Sigmoid colon (tissue), 4 donors: ENCODE measurements around the gene ECE1.

Source experiments
- EP300 ChIP-seq, 4 donors: sonication (generic); formaldehyde crosslinking; IDR thresholded peaks; one replicate each; pipeline ENCODE4 v1.6.1; 2017; ENCODE audit warnings: antibody characterized with exemption in 4 of 4
- POLR2A ChIP-seq, 2 donors: fragments of 450-650 bp; IDR thresholded peaks; one replicate each; pipeline ENCODE4 v1.6.1; 2016; ENCODE audit warnings: antibody characterized with exemption in 2 of 2, mild to moderate bottlenecking in 2 of 2, moderate library complexity in 2 of 2
- POLR2AphosphoS5 ChIP-seq, 4 donors: sonication (generic); formaldehyde crosslinking; IDR thresholded peaks; one replicate each; pipeline ENCODE4 v1.6.1; 2017; ENCODE audit warnings: antibody characterized with exemption in 4 of 4
- TF ChIP-seq, protein P1 (sequence below), 4 experiments: fragments of 450-650 bp in 3 of 4; fragments of 200-600 bp in 1 of 4; IDR thresholded peaks; one replicate each; pipeline ENCODE4 v1.5.1; 2016 to 2019; ENCODE audit warnings: antibody characterized with exemption in 4 of 4, mild to moderate bottlenecking in 3 of 4, moderate library complexity in 2 of 4

DNA sequence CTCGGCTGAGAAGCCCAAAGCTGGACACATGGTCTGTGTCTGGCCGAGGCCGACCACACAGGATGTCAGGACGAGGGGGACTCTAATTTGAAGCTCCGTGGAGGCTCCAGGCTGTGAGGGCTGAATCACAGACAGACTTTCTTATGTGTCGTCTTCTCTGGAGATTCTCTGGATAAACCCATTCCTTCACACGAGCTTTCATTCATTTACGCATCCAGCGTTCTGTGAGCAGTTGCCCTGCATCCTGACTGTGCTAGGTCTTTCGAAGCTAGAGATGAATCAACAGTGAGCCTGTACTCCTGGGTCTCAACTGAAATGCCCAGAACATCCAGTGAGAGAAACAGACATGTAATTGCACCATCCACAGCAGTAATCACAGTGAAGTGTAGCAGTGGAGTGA is 49.6 kb downstream of the ECE1 start:
- TF ChIP-seq, protein P1, sequence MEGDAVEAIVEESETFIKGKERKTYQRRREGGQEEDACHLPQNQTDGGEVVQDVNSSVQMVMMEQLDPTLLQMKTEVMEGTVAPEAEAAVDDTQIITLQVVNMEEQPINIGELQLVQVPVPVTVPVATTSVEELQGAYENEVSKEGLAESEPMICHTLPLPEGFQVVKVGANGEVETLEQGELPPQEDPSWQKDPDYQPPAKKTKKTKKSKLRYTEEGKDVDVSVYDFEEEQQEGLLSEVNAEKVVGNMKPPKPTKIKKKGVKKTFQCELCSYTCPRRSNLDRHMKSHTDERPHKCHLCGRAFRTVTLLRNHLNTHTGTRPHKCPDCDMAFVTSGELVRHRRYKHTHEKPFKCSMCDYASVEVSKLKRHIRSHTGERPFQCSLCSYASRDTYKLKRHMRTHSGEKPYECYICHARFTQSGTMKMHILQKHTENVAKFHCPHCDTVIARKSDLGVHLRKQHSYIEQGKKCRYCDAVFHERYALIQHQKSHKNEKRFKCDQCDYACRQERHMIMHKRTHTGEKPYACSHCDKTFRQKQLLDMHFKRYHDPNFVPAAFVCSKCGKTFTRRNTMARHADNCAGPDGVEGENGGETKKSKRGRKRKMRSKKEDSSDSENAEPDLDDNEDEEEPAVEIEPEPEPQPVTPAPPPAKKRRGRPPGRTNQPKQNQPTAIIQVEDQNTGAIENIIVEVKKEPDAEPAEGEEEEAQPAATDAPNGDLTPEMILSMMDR (IDR thresholded peaks at IDR 0.05): no peak
- TF ChIP-seq EP300 (IDR thresholded peaks at IDR 0.05) (no peak), POLR2AphosphoS5 (IDR thresholded peaks at IDR 0.05) (no peak), POLR2A (IDR thresholded peaks at IDR 0.05) (no peak)
